ENCODE data around the gene EPS8L1. TPM values are rescaled to one million over a fixed set of nuclear protein-coding genes. Genes with fewer than 3 reads are reported as not detected.
"Not testable (repeated sequence)": the region's sequence is repeated elsewhere in the genome, so short reads cannot be mapped to it uniquely, and the experiment has no call there.

Gene EPS8L1
- total and polyA plus RNA-seq, 8 donors = 5.3 to 37.5 (median 14.3) TPM

DNA sequence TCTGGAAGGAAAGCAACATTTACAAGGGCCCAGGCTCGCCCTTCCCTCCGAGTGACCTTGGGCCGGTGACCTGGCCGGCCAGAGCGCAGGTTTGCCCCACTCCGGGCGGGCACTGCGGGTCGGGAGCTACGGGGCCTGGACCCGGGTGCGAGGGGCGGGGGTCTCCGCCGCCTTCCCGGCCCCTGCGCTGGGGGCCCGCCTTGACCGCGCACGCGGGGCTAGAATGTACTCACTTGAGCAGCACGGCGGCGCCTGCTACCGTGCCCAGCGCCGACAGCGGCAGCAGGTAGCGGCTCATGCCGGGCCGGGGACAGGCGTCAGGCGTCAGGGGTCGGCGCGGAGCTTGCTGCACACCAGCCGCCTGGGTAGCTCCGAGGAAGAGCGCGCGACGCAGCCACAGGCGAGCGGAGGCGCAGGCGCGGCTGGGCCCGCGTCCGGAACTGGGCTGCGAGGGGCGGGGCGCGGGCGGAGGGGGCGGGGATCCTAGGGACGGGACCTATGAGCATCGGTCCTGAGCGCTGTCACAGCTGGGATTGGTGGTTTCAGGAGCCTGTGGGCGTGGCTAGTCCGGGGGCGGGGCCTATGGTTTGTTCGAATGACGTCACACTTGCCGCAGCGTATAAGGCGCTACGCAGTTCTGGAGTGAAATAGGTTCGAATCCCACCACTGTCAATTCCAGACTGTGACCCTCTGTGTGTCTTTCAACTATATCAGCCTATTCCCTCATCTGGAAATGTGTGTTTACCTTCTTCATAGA, 12.8 kb upstream of the EPS8L1 start, which contains the start of gene RDH13:
Gene RDH13, minus strand, starts transcription at position 414 of the 757 bp plus-strand sequence. Its CDS starts 116 bp downstream, at position 298.
- ATAC-seq (peak; percentile 100), DNase-seq (peak; percentile 66 to 96 (median 92))
- intact Hi-C loops (cut with DNase I) = no loop called here
- Histone ChIP-seq H3K4me3 (peak within 1 kb of the TSS; percentile 78 to 94), H3K27me3 (peaks cover 0 to 25% of the 10 kb centered on the region in 2 donors), H3K4me1 (peaks cover 0 to 7% of the 10 kb centered on the region in 2 donors), H3K36me3 (peaks cover 0 to 13% of the 10 kb centered on the region in 2 donors), H3K9me3 (no peaks in the 10 kb centered on the region), H3K27ac (peak within 1 kb of the TSS; percentile 26 to 76)
- TF ChIP-seq, protein P1, sequence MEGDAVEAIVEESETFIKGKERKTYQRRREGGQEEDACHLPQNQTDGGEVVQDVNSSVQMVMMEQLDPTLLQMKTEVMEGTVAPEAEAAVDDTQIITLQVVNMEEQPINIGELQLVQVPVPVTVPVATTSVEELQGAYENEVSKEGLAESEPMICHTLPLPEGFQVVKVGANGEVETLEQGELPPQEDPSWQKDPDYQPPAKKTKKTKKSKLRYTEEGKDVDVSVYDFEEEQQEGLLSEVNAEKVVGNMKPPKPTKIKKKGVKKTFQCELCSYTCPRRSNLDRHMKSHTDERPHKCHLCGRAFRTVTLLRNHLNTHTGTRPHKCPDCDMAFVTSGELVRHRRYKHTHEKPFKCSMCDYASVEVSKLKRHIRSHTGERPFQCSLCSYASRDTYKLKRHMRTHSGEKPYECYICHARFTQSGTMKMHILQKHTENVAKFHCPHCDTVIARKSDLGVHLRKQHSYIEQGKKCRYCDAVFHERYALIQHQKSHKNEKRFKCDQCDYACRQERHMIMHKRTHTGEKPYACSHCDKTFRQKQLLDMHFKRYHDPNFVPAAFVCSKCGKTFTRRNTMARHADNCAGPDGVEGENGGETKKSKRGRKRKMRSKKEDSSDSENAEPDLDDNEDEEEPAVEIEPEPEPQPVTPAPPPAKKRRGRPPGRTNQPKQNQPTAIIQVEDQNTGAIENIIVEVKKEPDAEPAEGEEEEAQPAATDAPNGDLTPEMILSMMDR (IDR thresholded peaks at IDR 0.05) = no peak

DNA sequence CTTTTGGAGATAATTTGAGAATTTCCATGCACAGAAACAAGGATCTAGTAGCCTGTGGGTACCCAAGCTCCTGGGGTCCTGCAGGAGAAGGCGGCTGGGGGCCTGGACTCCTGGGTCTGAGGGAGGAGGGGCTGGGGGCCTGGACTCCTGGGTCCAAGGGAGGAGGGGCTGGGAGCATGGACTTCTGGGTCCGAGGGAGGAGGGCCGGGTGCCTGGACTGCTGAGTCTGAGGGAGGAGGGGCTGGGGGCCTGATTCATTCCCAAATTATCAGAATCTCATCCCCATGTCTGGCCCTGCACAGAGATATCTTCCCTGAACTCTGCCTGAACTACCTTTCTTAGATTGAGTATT, 12.2 kb upstream of the EPS8L1 start:
- TF ChIP-seq, protein P1 (IDR thresholded peaks at IDR 0.05) = no peak
- Histone ChIP-seq H3K27ac (peak overlapping the region in 1 of 2 donors; percentile 76), H3K4me1 (peaks cover 0 to 7% of the 10 kb centered on the region in 2 donors), H3K36me3 (peaks cover 0 to 7% of the 10 kb centered on the region in 2 donors), H3K27me3 (peaks cover 0 to 30% of the 10 kb centered on the region in 2 donors), H3K4me3 (peak overlapping the region in 1 of 2 donors; percentile 78), H3K9me3 (no peaks in the 10 kb centered on the region)
- ATAC-seq = no peak
- intact Hi-C loops (cut with DNase I) = no loop called here
- no peak for DNase-seq

DNA sequence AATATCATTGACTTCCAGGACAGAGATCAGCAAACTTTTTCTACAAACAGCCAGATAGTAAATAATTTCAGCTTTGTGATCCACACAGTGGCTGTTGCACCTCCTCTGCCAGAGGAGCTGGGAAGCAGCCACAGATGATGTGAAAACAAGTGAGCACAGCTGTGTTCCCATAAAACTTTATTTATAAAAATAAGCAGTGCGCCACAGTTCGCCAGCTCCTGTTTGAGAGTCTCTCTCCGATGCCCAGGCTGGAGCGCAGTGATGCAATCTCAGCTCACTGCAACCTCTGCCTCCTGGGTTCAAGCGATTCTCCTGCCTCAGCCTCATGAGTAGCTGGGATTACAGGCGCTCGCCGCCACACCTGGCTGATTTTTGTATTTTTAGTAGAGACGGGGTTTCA, 10.2 kb upstream of the EPS8L1 start:
- intact Hi-C loops (cut with DNase I); H3K4me3 ChIP-seq: not testable (repeated sequence)

DNA sequence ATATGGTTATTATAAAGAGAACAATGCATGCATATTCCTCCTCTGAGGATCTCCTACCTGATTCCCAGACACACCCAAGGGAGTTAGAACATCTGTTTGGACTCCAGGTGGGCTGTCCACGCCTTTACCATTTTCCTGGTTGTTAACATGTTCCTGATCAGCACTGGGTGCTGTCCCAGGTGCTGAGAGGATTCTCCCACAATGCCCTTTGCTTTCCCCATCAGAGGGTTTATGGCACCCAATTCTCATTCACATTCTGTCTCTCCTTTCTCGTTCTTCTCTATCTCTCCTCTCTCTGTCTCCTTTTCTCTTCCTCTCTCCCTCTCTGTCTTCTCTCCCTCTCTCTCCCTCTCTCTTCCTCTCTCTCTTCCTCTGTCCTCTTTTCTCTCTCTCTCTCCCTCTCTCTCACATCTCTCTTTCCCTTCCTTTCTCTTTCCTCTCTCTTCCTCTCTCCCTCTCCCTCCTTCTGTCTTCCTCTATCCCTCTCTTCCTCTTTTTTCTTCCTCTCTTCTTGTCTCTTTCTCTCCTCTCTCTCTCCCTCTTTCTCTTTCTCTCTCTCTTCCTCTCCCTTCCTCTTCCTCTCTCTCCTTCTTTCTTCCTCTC, 9.5 kb upstream of the EPS8L1 start:
- Histone ChIP-seq H3K4me1 (peaks cover 0 to 7% of the 10 kb centered on the region in 2 donors), H3K36me3 (no peaks in the 10 kb centered on the region), H3K27ac (no peak overlapping the region), H3K4me3 (no peak overlapping the region), H3K9me3 (no peaks in the 10 kb centered on the region), H3K27me3 (peaks cover 2 to 56% of the 10 kb centered on the region in 2 donors)
- intact Hi-C loops (cut with DNase I) = no loop called here
- ATAC-seq (no peak), DNase-seq (no peak)
- TF ChIP-seq, protein P1 (IDR thresholded peaks at IDR 0.05) = no peak

More for the DNA sequence above, 10.2 kb upstream of the EPS8L1 start:
- not testable (repeated sequence) for H3K36me3 ChIP-seq, H3K9me3 ChIP-seq, ATAC-seq, H3K4me1 ChIP-seq, DNase-seq, H3K27ac ChIP-seq
- H3K27me3 ChIP-seq = peaks cover 2 to 49% of the 10 kb centered on the region in 2 donors

DNA sequence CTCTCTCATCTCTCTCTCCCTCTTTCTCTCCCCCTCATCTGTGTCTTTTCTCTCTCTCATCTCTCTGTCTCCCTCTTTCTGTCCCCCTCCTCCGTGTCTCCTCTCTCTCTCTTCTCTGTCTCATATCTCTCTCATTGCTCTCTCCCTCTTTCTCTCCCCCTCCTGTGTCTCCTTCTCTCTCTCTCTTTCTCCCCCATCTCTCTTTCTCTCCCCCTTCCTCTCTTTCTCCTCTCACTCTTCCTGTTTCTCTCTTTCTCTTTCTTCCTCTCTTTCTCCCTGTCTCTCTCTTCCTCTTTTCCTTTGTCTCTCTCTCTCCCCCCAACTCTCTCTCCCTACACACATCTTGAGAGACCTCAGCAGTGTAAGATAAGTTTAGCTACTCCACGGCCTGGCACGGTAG, 7.8 kb upstream of the EPS8L1 start:
- Histone ChIP-seq H3K4me1 (no peaks in the 10 kb centered on the region), H3K4me3 (no peak overlapping the region), H3K27me3 (peaks cover 2 to 73% of the 10 kb centered on the region in 2 donors), H3K36me3 (no peaks in the 10 kb centered on the region), H3K9me3 (no peaks in the 10 kb centered on the region), H3K27ac (no peak overlapping the region)
- TF ChIP-seq, protein P1 (IDR thresholded peaks at IDR 0.05) = no peak
- no peak for ATAC-seq
- no peak for DNase-seq
- intact Hi-C loops (cut with DNase I) = no loop called here
